ENCODE measurements around the gene POP7. TPM values are rescaled to one million over a fixed set of nuclear protein-coding genes. Genes with fewer than 3 reads are reported as not detected.

Gene POP7
- total and polyA plus RNA-seq, 2 of the 4 experiments (the other 2 are of a cell fraction): 14.9 to 38.0 TPM

DNA sequence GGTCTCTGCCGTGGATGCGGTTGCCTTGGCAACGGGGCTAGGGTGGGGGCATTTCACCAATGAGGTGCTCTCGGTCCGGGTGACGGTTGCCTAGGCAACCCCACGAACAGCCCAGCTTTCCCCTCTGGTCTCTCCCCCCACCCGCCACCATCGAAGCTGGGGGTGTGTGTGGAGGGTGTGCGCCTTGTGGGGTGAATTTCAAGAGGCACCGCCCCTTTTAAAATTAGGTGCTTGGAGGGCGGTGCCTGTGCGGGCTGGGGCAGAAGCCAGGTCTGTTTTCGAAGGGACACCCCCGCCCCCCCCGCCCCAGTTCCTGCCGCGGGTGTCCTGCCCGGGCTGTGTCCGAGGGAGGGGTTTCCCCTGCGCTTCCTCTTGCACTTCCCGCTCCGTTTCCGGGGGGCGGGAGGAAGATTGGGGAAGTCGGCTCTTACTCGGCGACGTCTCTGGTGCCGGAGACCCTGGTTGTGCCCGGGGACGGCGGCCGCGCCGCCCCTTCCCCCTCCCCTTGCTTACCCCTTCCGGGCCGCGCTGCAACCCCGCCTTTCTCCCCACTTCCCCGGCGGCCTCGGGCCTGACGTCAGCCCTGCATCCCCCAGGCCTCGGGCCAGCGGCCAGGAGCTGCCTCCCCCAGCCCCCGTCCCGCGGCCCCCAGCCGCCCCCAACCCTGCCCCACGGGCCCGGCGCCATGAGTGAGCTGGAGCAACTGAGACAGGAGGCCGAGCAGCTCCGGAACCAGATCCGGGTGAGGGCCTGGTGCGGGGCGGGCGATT, 30.2 kb upstream of the POP7 start:
- peak overlapping the region; percentile 84 for H3K27ac ChIP-seq (ENCODE audit: insufficient read depth, low read length)
- peak overlapping the region; percentile 40; the same call in 1 of the 2 replicates for H3K4ac ChIP-seq (ENCODE audit: low read depth, low read length)
- POLR2A ChIA-PET (ENCODE audit: unreplicated experiment): interaction anchor here (0.6 to 0.7 kb wide), 2 partner anchors 32 to 115 kb away, joined by 3 to 19 read pairs; no protein-coding TSS in a partner anchor
- peaks cover 13 to 44% of the 10 kb centered on the region in 2 experiments for H3K79me1 ChIP-seq (ENCODE audit: low read depth in 1 of 2, low read length in 2 of 2)
- CTCF ChIA-PET: interaction anchor here (1.5 kb wide), 1 partner anchor 16 kb away, joined by 5 read pairs; no protein-coding TSS in a partner anchor
- H3K9ac ChIP-seq (ENCODE audit: low read depth, low read length): peak overlapping the region; percentile 83
- peak overlapping the region; percentile 98 for H3K4me2 ChIP-seq (ENCODE audit: low read depth, low read length)
- H2BK15ac ChIP-seq (ENCODE audit: low read depth, low read length): no peak overlapping the region
- peak overlapping the region; percentile 89 for H2AK9ac ChIP-seq (replicated peaks; ENCODE audit: low read depth, low read length, poor library complexity)
- H3K27me3 ChIP-seq (ENCODE audit: control insufficient read depth, insufficient read depth, low read length): no peaks in the 10 kb centered on the region
- ATAC-seq (ENCODE audit: low read depth): peak; percentile 25
- H2AFZ ChIP-seq (replicated peaks; ENCODE audit: low read length, poor library complexity): peak overlapping the region; percentile 87
- peak overlapping the region; percentile 64 for H2AK5ac ChIP-seq (ENCODE audit: low read depth, low read length)
- H4K20me1 ChIP-seq (ENCODE audit: insufficient read depth, low read length): peaks cover 49% of the 10 kb centered on the region
- H2BK120ac ChIP-seq (ENCODE audit: low read depth, low read length): no peak overlapping the region
- H3K9me3 ChIP-seq (ENCODE audit: control insufficient read depth, insufficient read depth, low read length): no peaks in the 10 kb centered on the region
- H3K18ac ChIP-seq (ENCODE audit: low read depth, low read length): no peak overlapping the region; the same call in 1 of the 2 replicates
- dilution Hi-C loops (cut with HindIII; ENCODE audit: low sequenced_read_pairs, unreplicated experiment) (no loop called here), in situ Hi-C loops (cut with MboI; ENCODE audit: low sequenced_read_pairs) (loop anchor here (10.0 kb wide), 1 partner anchor 201 kb away; the partner anchor contains the start of gene TSC22D4), intact Hi-C loops (cut with micrococcal nuclease) (no loop called here)
- H3K4me3 ChIP-seq (ENCODE audit: insufficient read depth, low read depth, low read length): peak overlapping the region; percentile 85
- BruUV-seq (replicated peaks): no TSS peak
- no peak overlapping the region for H4K5ac ChIP-seq (ENCODE audit: low read depth, low read length)
- no peak overlapping the region for H3K23ac ChIP-seq (ENCODE audit: low read depth, low read length)
- H3K9me1 ChIP-seq (ENCODE audit: insufficient read depth, low read length): no peaks in the 10 kb centered on the region
- peak; percentile 59 for DNase-seq
- peaks cover 39% of the 10 kb centered on the region for H3K36me3 ChIP-seq (ENCODE audit: control insufficient read depth, insufficient read depth, low read length)
- H3K4me1 ChIP-seq (ENCODE audit: control insufficient read depth, insufficient read depth, low read length): peaks cover 4% of the 10 kb centered on the region; the same call in 1 of the 2 replicates
- no peak overlapping the region for H2BK20ac ChIP-seq (ENCODE audit: low read depth, low read length)
- no CpG with 5 or more reads among the region's 59 CpGs for WGBS, 2 experiments (ENCODE audit: extremely low coverage in 2 of 2, insufficient read length in 1 of 2)
- TF ChIP-seq MAZ (IDR thresholded peaks at IDR 0.05; ENCODE audit: borderline replicate concordance, low read depth, low read length) (peak; percentile 78), NFE2L2 (IDR thresholded peaks at IDR 0.05; ENCODE audit: low read depth, low read length) (no peak), CHD1 (IDR thresholded peaks at IDR 0.05; ENCODE audit: low read depth, low read length) (no peak), MAFK (IDR thresholded peaks at IDR 0.05; ENCODE audit: low read depth, low read length) (no peak), RFX5 (IDR thresholded peaks at IDR 0.05; ENCODE audit: low read depth, low read length) (no peak), FOS (IDR thresholded peaks at IDR 0.05; ENCODE audit: low read depth, low read length) (no peak)
- TF ChIP-seq, protein P1, sequence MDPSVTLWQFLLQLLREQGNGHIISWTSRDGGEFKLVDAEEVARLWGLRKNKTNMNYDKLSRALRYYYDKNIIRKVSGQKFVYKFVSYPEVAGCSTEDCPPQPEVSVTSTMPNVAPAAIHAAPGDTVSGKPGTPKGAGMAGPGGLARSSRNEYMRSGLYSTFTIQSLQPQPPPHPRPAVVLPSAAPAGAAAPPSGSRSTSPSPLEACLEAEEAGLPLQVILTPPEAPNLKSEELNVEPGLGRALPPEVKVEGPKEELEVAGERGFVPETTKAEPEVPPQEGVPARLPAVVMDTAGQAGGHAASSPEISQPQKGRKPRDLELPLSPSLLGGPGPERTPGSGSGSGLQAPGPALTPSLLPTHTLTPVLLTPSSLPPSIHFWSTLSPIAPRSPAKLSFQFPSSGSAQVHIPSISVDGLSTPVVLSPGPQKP (IDR thresholded peaks at IDR 0.05; ENCODE audit: borderline replicate concordance, low read depth, low read length): no peak
- H2BK5ac ChIP-seq (ENCODE audit: low read depth, low read length, poor library complexity, severe bottlenecking): peak overlapping the region; percentile 46
- H3K14ac ChIP-seq (replicated peaks; ENCODE audit: low read depth, low read length): 0 out of 2 replicates have a peak overlapping the region, but pooled peaks have one; percentile 2
- H4K91ac ChIP-seq (ENCODE audit: insufficient read depth, low read depth, low read length): no peak overlapping the region
- peak overlapping the region; percentile 21; the same call in 1 of the 2 replicates for H3K56ac ChIP-seq (ENCODE audit: extremely low read depth, insufficient read depth, low read length)
- H4K8ac ChIP-seq (ENCODE audit: low read depth in 2 of 2, low read length in 2 of 2): peak overlapping the region in 1 of 2 experiments; percentile 76; a peak in 1 of 4 replicates

Measured in IMR-90 (cell line).